COLO829 (cell line): ENCODE results near the gene FOSL2.

Experiments used
- DNase-seq: peaks from one replicate; pipeline ENCODE4 v3.0.0; 2012; ENCODE audit warnings: low spot score

The FOSL2 gene

GRCh38 chr2:28452534-28453081 is 60.0 kb downstream of the FOSL2 start:
- DNase-seq = peak; percentile 40

GRCh38 chr2:28453396-28453795 is 60.7 kb downstream of the FOSL2 start:
- no peak for DNase-seq

- no peak for DNase-seq
Measured at GRCh38 chr2:28454016-28454930, 61.6 kb downstream of the FOSL2 start.

GRCh38 chr2:28457237-28457636 is 64.6 kb downstream of the FOSL2 start:
- no peak for DNase-seq

- DNase-seq = no peak
Measured at GRCh38 chr2:28461056-28461455, 68.4 kb downstream of the FOSL2 start.

- DNase-seq = no peak
Measured at GRCh38 chr2:28462122-28462521, 69.5 kb downstream of the FOSL2 start.

GRCh38 chr2:28463211-28463816 is 70.7 kb downstream of the FOSL2 start:
- no peak for DNase-seq

GRCh38 chr2:28463893-28464292 is 71.2 kb downstream of the FOSL2 start:
- no peak for DNase-seq

GRCh38 chr2:28465148-28465885 is 72.7 kb downstream of the FOSL2 start:
- DNase-seq = no peak
